DMS114 treated with DMSO at 0.1 percent for 48 hours (cell line): ENCODE results near the gene ZSCAN16.

ENCODE experiments used
- DNase-seq: peaks from one replicate; lab custom pipeline; 2025; ENCODE audit not compliant: unreplicated experiment; lab: John Stamatoyannopoulos, UW

Gene ZSCAN16

GRCh38 chr6:28167926-28168325 is 43.5 kb downstream of the ZSCAN16 start:
- no peak for DNase-seq

- DNase-seq: no peak
These were observed 46.9 kb downstream of the ZSCAN16 start for GRCh38 chr6:28171271-28171670.

GRCh38 chr6:28172006-28172405 is 47.6 kb downstream of the ZSCAN16 start:
- no peak for DNase-seq

GRCh38 chr6:28176373-28176772 is 52.0 kb downstream of the ZSCAN16 start:
- no peak for DNase-seq
